Left lung (tissue), 10 donors: ENCODE data around the gene MTHFD1L. TPM values are rescaled to one million over a fixed set of nuclear protein-coding genes. Genes with fewer than 3 reads are reported as not detected.

Experiments
- ATAC-seq: fragments of 200-7000 bp; cut with Tn5 transposase; one replicate; pipeline ENCODE4 v1.9.1; 2020; ENCODE audit warnings: moderate library complexity
- DNase-seq, 4 donors: peaks; one replicate each; pipeline ENCODE4 v3.0.0-alpha.2; 2013 to 2020
- H3K27ac ChIP-seq, 2 donors: fragments of 200-600 bp; sonication (generic) in 1 of 2; one replicate each; pipeline versions ENCODE4 v1.5.0 to v1.8.0; 2020 to 2021
- H3K27me3 ChIP-seq, 2 donors: fragments of 200-600 bp; sonication (generic) in 1 of 2; one replicate each; pipeline versions ENCODE4 v1.5.0 to v1.8.0; 2020 to 2021
- H3K36me3 ChIP-seq, 2 donors: fragments of 200-600 bp; sonication (generic) in 1 of 2; one replicate each; pipeline versions ENCODE4 v1.5.0 to v1.8.0; 2020 to 2021
- H3K4me1 ChIP-seq, 2 donors: fragments of 200-600 bp; one replicate each; pipeline ENCODE4 v1.8.0; 2021
- H3K4me3 ChIP-seq, 2 donors: fragments of 200-600 bp; sonication (generic) in 1 of 2; one replicate each; pipeline versions ENCODE4 v1.5.0 to v1.8.0; 2020 to 2021; ENCODE audit warnings: mild to moderate bottlenecking in 1 of 2
- H3K9me3 ChIP-seq, 2 donors: fragments of 200-600 bp; sonication (generic) in 1 of 2; one replicate each; pipeline versions ENCODE4 v1.5.0 to v1.8.0; 2020 to 2021
- intact Hi-C, 2 donors: fragments of 100-400 bp; cut with DNase I; formaldehyde crosslinking; loops; one replicate each; pipeline versions ENCODE4 v1.11.2 to v1.14.2; 2022
- polyA plus RNA-seq, 6 donors: library from polyadenylated mRNA; unstranded; fragments of 120-200 nt; gene quantifications; one replicate each; pipeline ENCODE4 v1.2.1, GENCODE V29; 2013; ENCODE audit not compliant: insufficient read length in 6 of 6
- total RNA-seq, 2 donors: library from RNA; stranded (reverse); fragmentation: NEBNext Ultra II Directional; extraction: Animal tissue kit (Norgen Biotek cat#: 25700); gene quantifications; one replicate each; pipeline ENCODE4 v1.2.1, GENCODE V29; 2021
- TF ChIP-seq, protein P1 (sequence below), 2 donors: fragments of 200-600 bp; sonication (generic) in 1 of 2; IDR thresholded peaks; one replicate each; pipeline versions ENCODE4 v1.5.0 to v1.8.0; 2021; ENCODE audit warnings: antibody characterized with exemption in 2 of 2
- donor health status: DM: no; HTN: yes; CAD: no.
- donor health status: DM: no; HTN: no; CAD: no.

MTHFD1L gene
- total and polyA plus RNA-seq, 8 donors, result 11.9 to 38.2 (median 16.0) TPM

DNA sequence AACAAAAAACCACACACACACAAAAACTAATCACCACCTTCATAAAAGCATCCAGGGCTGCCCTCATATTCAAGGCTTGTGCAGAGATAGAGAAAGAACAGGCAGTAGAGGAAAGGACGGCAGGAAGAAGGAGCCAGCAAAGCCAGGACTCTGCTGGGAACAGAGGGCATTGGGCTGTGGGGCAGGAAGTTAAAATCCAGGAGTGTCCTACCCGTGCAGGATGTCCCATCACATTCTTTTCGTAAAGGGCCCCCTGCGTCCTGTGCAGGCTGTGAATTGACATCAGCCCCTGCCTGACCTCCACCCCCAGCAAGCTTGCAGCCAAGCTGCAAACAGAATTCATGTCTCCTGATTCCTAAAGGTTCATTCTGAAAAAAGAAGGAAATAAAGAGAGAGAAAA, 277.8 kb downstream of the MTHFD1L start:
- no peaks in the 10 kb centered on the region for H3K9me3 ChIP-seq
- no peaks in the 10 kb centered on the region for H3K36me3 ChIP-seq
- H3K4me1 ChIP-seq, result peaks cover 0 to 5% of the 10 kb centered on the region in 2 donors
- H3K27me3 ChIP-seq, result no peaks in the 10 kb centered on the region
- intact Hi-C loops, result no loop called here
- no peak overlapping the region for H3K27ac ChIP-seq
- no peak overlapping the region for H3K4me3 ChIP-seq
- ATAC-seq (no peak), DNase-seq (no peak)
- TF ChIP-seq, protein P1, sequence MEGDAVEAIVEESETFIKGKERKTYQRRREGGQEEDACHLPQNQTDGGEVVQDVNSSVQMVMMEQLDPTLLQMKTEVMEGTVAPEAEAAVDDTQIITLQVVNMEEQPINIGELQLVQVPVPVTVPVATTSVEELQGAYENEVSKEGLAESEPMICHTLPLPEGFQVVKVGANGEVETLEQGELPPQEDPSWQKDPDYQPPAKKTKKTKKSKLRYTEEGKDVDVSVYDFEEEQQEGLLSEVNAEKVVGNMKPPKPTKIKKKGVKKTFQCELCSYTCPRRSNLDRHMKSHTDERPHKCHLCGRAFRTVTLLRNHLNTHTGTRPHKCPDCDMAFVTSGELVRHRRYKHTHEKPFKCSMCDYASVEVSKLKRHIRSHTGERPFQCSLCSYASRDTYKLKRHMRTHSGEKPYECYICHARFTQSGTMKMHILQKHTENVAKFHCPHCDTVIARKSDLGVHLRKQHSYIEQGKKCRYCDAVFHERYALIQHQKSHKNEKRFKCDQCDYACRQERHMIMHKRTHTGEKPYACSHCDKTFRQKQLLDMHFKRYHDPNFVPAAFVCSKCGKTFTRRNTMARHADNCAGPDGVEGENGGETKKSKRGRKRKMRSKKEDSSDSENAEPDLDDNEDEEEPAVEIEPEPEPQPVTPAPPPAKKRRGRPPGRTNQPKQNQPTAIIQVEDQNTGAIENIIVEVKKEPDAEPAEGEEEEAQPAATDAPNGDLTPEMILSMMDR (IDR thresholded peaks at IDR 0.05), result no peak

DNA sequence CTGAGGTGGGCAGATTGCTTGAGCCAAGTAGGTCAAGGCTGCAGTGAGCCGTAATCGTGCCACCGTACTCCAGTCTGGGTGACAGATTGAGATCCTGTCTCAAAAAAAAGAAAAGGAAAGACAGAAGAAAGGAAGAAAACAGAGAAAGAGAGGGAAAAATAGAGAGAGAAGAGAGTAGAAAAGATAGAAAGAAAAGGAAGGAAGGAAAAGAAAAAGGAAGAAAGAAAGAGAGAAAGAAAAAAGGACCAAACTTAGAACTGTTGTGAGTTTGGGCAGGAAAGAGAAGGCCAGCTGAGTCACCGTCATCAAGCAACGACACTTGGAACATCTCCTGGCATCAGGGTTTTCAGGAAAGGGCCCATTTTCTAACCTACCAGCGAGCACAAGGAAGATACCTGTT, 278.3 kb downstream of the MTHFD1L start:
- TF ChIP-seq, protein P1 (IDR thresholded peaks at IDR 0.05), result no peak
- H3K36me3 ChIP-seq, result no peaks in the 10 kb centered on the region
- intact Hi-C loops, result no loop called here
- H3K27me3 ChIP-seq, result no peaks in the 10 kb centered on the region
- no peaks in the 10 kb centered on the region for H3K9me3 ChIP-seq
- H3K27ac ChIP-seq, result no peak overlapping the region
- H3K4me1 ChIP-seq, result peaks cover 0 to 5% of the 10 kb centered on the region in 2 donors
- ATAC-seq (no peak), DNase-seq (no peak)
- no peak overlapping the region for H3K4me3 ChIP-seq

DNA sequence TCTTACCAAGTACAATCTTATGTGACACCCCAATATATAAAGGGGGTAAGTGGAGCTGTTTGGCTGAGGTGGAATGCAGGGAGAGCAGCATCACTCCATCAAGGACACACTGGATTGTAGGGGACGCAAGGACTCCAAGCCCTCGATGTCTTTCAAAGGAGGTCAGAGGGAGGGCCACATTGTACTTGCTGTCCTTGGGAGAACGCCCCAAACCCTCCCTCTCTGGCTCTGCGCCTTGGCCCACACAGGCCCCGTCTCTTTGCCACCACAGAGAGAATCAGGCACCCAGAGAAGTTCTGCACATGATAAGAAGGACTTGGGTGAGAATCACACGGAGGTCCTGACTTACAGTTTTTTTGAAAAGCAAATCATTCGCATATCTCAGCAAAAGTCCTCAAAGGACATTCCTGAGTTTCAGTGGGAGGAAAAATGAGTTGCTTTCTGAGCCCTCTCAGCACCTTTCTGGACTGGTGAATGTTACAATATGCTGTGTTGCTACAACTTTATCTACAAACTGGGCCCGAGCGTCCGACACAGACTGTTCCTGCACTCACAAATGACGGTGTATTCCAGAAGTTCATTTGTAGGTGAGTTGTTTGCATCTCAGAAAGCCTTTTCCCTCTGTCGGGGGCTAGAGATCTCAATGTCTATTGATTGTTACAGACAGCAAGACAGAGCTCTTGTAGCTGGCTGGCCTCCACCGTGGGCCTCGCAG, 281.8 kb downstream of the MTHFD1L start:
- TF ChIP-seq, protein P1 (IDR thresholded peaks at IDR 0.05), result no peak
- intact Hi-C loops, result no loop called here

DNA sequence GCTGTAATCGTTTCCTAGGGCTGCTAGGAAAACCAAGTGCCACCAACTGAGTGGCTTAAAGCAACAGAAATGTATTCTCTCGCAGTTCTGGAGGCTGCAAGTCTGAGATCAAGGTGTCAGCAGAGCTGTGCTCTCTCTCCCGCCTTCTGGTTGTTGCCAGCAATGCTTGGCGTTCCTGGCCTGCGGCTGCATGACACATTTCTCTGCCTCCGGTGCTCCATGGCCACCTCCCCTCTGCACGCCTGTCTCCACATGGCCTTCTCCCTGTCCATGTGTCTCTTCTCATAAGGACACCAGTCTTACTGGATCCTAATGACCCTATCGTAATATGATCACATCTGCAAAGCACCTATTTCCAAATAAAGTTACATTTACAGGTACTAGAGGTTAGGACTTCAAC, 282.6 kb downstream of the MTHFD1L start:
- no peak for DNase-seq
- no peaks in the 10 kb centered on the region for H3K9me3 ChIP-seq

More for the DNA sequence above, 281.8 kb downstream of the MTHFD1L start:
- DNase-seq (no peak), ATAC-seq (no peak)
- Histone ChIP-seq H3K9me3 (no peaks in the 10 kb centered on the region), H3K4me1 (no peaks in the 10 kb centered on the region), H3K27ac (no peak overlapping the region), H3K27me3 (no peaks in the 10 kb centered on the region), H3K4me3 (no peak overlapping the region), H3K36me3 (no peaks in the 10 kb centered on the region)

DNA sequence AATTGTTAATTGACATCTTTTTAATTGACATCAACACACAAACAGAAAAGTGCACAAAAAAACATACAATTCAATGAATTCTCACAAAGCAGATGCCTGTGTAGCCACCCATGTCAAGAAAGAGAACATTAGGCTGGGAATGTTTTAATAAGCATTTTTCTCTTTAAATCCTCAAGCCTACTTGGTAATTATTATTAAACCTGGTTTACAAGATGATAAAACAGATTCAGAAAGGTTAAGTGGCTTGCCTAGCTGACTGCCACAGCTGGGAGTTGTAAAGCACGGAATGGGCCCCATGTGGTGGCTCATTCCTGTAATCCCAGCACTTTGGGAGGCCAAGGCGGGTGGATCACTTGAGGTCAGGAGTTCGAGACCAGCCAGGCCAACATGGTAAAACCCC, 284.3 kb downstream of the MTHFD1L start:
- no peak for ATAC-seq
- Histone ChIP-seq H3K4me1 (no peaks in the 10 kb centered on the region), H3K27ac (no peak overlapping the region), H3K4me3 (no peak overlapping the region), H3K27me3 (no peaks in the 10 kb centered on the region), H3K36me3 (no peaks in the 10 kb centered on the region), H3K9me3 (no peaks in the 10 kb centered on the region)
- DNase-seq, result no peak
- TF ChIP-seq, protein P1 (IDR thresholded peaks at IDR 0.05), result no peak
- intact Hi-C loops, result no loop called here

More for the DNA sequence above, 282.6 kb downstream of the MTHFD1L start:
- intact Hi-C loops, result no loop called here
- no peak for ATAC-seq
- Histone ChIP-seq H3K4me3 (no peak overlapping the region), H3K27ac (no peak overlapping the region), H3K27me3 (no peaks in the 10 kb centered on the region), H3K4me1 (no peaks in the 10 kb centered on the region), H3K36me3 (no peaks in the 10 kb centered on the region)
- TF ChIP-seq, protein P1 (IDR thresholded peaks at IDR 0.05), result no peak
